ENCODE results near the gene CERKL.

The CERKL gene

GRCh38 chr2:181542170-181542569 lies 114.7 kb downstream of the CERKL start:
- no peaks in the 10 kb centered on the region for H3K36me3 ChIP-seq (ENCODE audit: control insufficient read depth in 2 of 2, insufficient read depth in 2 of 2, low read length in 2 of 2)
- H3K9me3 ChIP-seq (ENCODE audit: control insufficient read depth in 2 of 2, low read length in 2 of 2), result no peaks in the 10 kb centered on the region
- no peak overlapping the region for H3K27ac ChIP-seq (ENCODE audit: low read length)
- H3K4me1 ChIP-seq (ENCODE audit: control insufficient read depth, insufficient read depth, low read length), result no peaks in the 10 kb centered on the region
- H3K9ac ChIP-seq (ENCODE audit: low read length in 2 of 2), result no peak overlapping the region
- no peak overlapping the region for H3K4me3 ChIP-seq (ENCODE audit: low read length in 2 of 2)
- no peaks in the 10 kb centered on the region for H3K27me3 ChIP-seq (ENCODE audit: control insufficient read depth in 1 of 2, insufficient read depth in 2 of 2, low read length in 2 of 2)

- H3K36me3 ChIP-seq (ENCODE audit: control insufficient read depth in 2 of 2, insufficient read depth in 2 of 2, low read length in 2 of 2), result no peaks in the 10 kb centered on the region
- H3K9ac ChIP-seq (ENCODE audit: low read length in 2 of 2), result no peak overlapping the region
- H3K9me3 ChIP-seq (ENCODE audit: control insufficient read depth in 2 of 2, low read length in 2 of 2), result no peaks in the 10 kb centered on the region
- H3K4me3 ChIP-seq (ENCODE audit: low read length in 2 of 2), result no peak overlapping the region
- no peaks in the 10 kb centered on the region for H3K27me3 ChIP-seq (ENCODE audit: control insufficient read depth in 1 of 2, insufficient read depth in 2 of 2, low read length in 2 of 2)
- no peaks in the 10 kb centered on the region for H3K4me1 ChIP-seq (ENCODE audit: control insufficient read depth, insufficient read depth, low read length)
- no peak overlapping the region for H3K27ac ChIP-seq (ENCODE audit: low read length)
Observed at GRCh38 chr2:181540421-181540820, 116.5 kb downstream of the CERKL start.

- Histone ChIP-seq H3K4me3 (ENCODE audit: low read length in 2 of 2) (no peak overlapping the region), H3K27ac (ENCODE audit: low read length) (no peak overlapping the region), H3K36me3 (ENCODE audit: control insufficient read depth in 2 of 2, insufficient read depth in 2 of 2, low read length in 2 of 2) (no peaks in the 10 kb centered on the region), H3K9me3 (ENCODE audit: control insufficient read depth in 2 of 2, low read length in 2 of 2) (no peaks in the 10 kb centered on the region), H3K4me1 (ENCODE audit: control insufficient read depth, insufficient read depth, low read length) (no peaks in the 10 kb centered on the region), H3K27me3 (ENCODE audit: control insufficient read depth in 1 of 2, insufficient read depth in 2 of 2, low read length in 2 of 2) (no peaks in the 10 kb centered on the region), H3K9ac (ENCODE audit: low read length in 2 of 2) (no peak overlapping the region)
Observed at GRCh38 chr2:181536730-181537129, 120.2 kb downstream of the CERKL start.

- Histone ChIP-seq H3K27me3 (ENCODE audit: control insufficient read depth in 1 of 2, insufficient read depth in 2 of 2, low read length in 2 of 2) (no peaks in the 10 kb centered on the region), H3K9me3 (ENCODE audit: control insufficient read depth in 2 of 2, low read length in 2 of 2) (no peaks in the 10 kb centered on the region), H3K36me3 (ENCODE audit: control insufficient read depth in 2 of 2, insufficient read depth in 2 of 2, low read length in 2 of 2) (no peaks in the 10 kb centered on the region), H3K9ac (ENCODE audit: low read length in 2 of 2) (no peak overlapping the region), H3K4me3 (ENCODE audit: low read length in 2 of 2) (no peak overlapping the region), H3K4me1 (ENCODE audit: control insufficient read depth, insufficient read depth, low read length) (no peaks in the 10 kb centered on the region), H3K27ac (ENCODE audit: low read length) (no peak overlapping the region)
Observed at GRCh38 chr2:181528441-181528840, 128.5 kb downstream of the CERKL start.

GRCh38 chr2:181527058-181527457 lies 129.8 kb downstream of the CERKL start:
- Histone ChIP-seq H3K9ac (ENCODE audit: low read length in 2 of 2) (no peak overlapping the region), H3K4me3 (ENCODE audit: low read length in 2 of 2) (no peak overlapping the region), H3K36me3 (ENCODE audit: control insufficient read depth in 2 of 2, insufficient read depth in 2 of 2, low read length in 2 of 2) (no peaks in the 10 kb centered on the region), H3K27ac (ENCODE audit: low read length) (no peak overlapping the region), H3K27me3 (ENCODE audit: control insufficient read depth in 1 of 2, insufficient read depth in 2 of 2, low read length in 2 of 2) (no peaks in the 10 kb centered on the region), H3K4me1 (ENCODE audit: control insufficient read depth, insufficient read depth, low read length) (no peaks in the 10 kb centered on the region), H3K9me3 (ENCODE audit: control insufficient read depth in 2 of 2, low read length in 2 of 2) (no peaks in the 10 kb centered on the region)

- H3K27ac ChIP-seq (ENCODE audit: low read length), result no peak overlapping the region
- no peak overlapping the region for H3K9ac ChIP-seq (ENCODE audit: low read length in 2 of 2)
- no peaks in the 10 kb centered on the region for H3K27me3 ChIP-seq (ENCODE audit: control insufficient read depth in 1 of 2, insufficient read depth in 2 of 2, low read length in 2 of 2)
- H3K4me3 ChIP-seq (ENCODE audit: low read length in 2 of 2), result no peak overlapping the region
- H3K9me3 ChIP-seq (ENCODE audit: control insufficient read depth in 2 of 2, low read length in 2 of 2), result no peaks in the 10 kb centered on the region
- no peaks in the 10 kb centered on the region for H3K4me1 ChIP-seq (ENCODE audit: control insufficient read depth, insufficient read depth, low read length)
- H3K36me3 ChIP-seq (ENCODE audit: control insufficient read depth in 2 of 2, insufficient read depth in 2 of 2, low read length in 2 of 2), result no peaks in the 10 kb centered on the region
Observed at GRCh38 chr2:181526014-181526413, 130.9 kb downstream of the CERKL start.

GRCh38 chr2:181523756-181524155 lies 133.1 kb downstream of the CERKL start:
- no peaks in the 10 kb centered on the region for H3K9me3 ChIP-seq (ENCODE audit: control insufficient read depth in 2 of 2, low read length in 2 of 2)
- no peak overlapping the region for H3K4me3 ChIP-seq (ENCODE audit: low read length in 2 of 2)
- H3K27me3 ChIP-seq (ENCODE audit: control insufficient read depth in 1 of 2, insufficient read depth in 2 of 2, low read length in 2 of 2), result no peaks in the 10 kb centered on the region
- H3K36me3 ChIP-seq (ENCODE audit: control insufficient read depth in 2 of 2, insufficient read depth in 2 of 2, low read length in 2 of 2), result no peaks in the 10 kb centered on the region
- H3K4me1 ChIP-seq (ENCODE audit: control insufficient read depth, insufficient read depth, low read length), result no peaks in the 10 kb centered on the region
- H3K9ac ChIP-seq (ENCODE audit: low read length in 2 of 2), result no peak overlapping the region
- H3K27ac ChIP-seq (ENCODE audit: low read length), result no peak overlapping the region

- H3K4me1 ChIP-seq (ENCODE audit: control insufficient read depth, insufficient read depth, low read length), result no peaks in the 10 kb centered on the region
- no peak overlapping the region for H3K4me3 ChIP-seq (ENCODE audit: low read length in 2 of 2)
- no peak overlapping the region for H3K9ac ChIP-seq (ENCODE audit: low read length in 2 of 2)
- no peak overlapping the region for H3K27ac ChIP-seq (ENCODE audit: low read length)
- no peaks in the 10 kb centered on the region for H3K36me3 ChIP-seq (ENCODE audit: control insufficient read depth in 2 of 2, insufficient read depth in 2 of 2, low read length in 2 of 2)
- H3K27me3 ChIP-seq (ENCODE audit: control insufficient read depth in 1 of 2, insufficient read depth in 2 of 2, low read length in 2 of 2), result no peaks in the 10 kb centered on the region
- no peaks in the 10 kb centered on the region for H3K9me3 ChIP-seq (ENCODE audit: control insufficient read depth in 2 of 2, low read length in 2 of 2)
Observed at GRCh38 chr2:181520253-181520652, 136.7 kb downstream of the CERKL start.

GRCh38 chr2:181517685-181518301 lies 139.1 kb downstream of the CERKL start:
- Histone ChIP-seq H3K36me3 (ENCODE audit: control insufficient read depth in 2 of 2, insufficient read depth in 2 of 2, low read length in 2 of 2) (no peaks in the 10 kb centered on the region), H3K27ac (ENCODE audit: low read length) (no peak overlapping the region), H3K27me3 (ENCODE audit: control insufficient read depth in 1 of 2, insufficient read depth in 2 of 2, low read length in 2 of 2) (no peaks in the 10 kb centered on the region), H3K4me3 (ENCODE audit: low read length in 2 of 2) (no peak overlapping the region), H3K9me3 (ENCODE audit: control insufficient read depth in 2 of 2, low read length in 2 of 2) (no peaks in the 10 kb centered on the region), H3K4me1 (ENCODE audit: control insufficient read depth, insufficient read depth, low read length) (no peaks in the 10 kb centered on the region), H3K9ac (ENCODE audit: low read length in 2 of 2) (no peak overlapping the region)

GRCh38 chr2:181516992-181517391 lies 139.9 kb downstream of the CERKL start:
- Histone ChIP-seq H3K4me1 (ENCODE audit: control insufficient read depth, insufficient read depth, low read length) (no peaks in the 10 kb centered on the region), H3K4me3 (ENCODE audit: low read length in 2 of 2) (no peak overlapping the region), H3K36me3 (ENCODE audit: control insufficient read depth in 2 of 2, insufficient read depth in 2 of 2, low read length in 2 of 2) (no peaks in the 10 kb centered on the region), H3K9me3 (ENCODE audit: control insufficient read depth in 2 of 2, low read length in 2 of 2) (no peaks in the 10 kb centered on the region), H3K27me3 (ENCODE audit: control insufficient read depth in 1 of 2, insufficient read depth in 2 of 2, low read length in 2 of 2) (no peaks in the 10 kb centered on the region), H3K27ac (ENCODE audit: low read length) (no peak overlapping the region), H3K9ac (ENCODE audit: low read length in 2 of 2) (no peak overlapping the region)

- H3K27me3 ChIP-seq (ENCODE audit: control insufficient read depth in 1 of 2, insufficient read depth in 2 of 2, low read length in 2 of 2), result no peaks in the 10 kb centered on the region
- no peaks in the 10 kb centered on the region for H3K36me3 ChIP-seq (ENCODE audit: control insufficient read depth in 2 of 2, insufficient read depth in 2 of 2, low read length in 2 of 2)
- no peaks in the 10 kb centered on the region for H3K9me3 ChIP-seq (ENCODE audit: control insufficient read depth in 2 of 2, low read length in 2 of 2)
- H3K9ac ChIP-seq (ENCODE audit: low read length in 2 of 2), result no peak overlapping the region
- H3K4me1 ChIP-seq (ENCODE audit: control insufficient read depth, insufficient read depth, low read length), result no peaks in the 10 kb centered on the region
- H3K4me3 ChIP-seq (ENCODE audit: low read length in 2 of 2), result no peak overlapping the region
- no peak overlapping the region for H3K27ac ChIP-seq (ENCODE audit: low read length)
Observed at GRCh38 chr2:181515719-181516118, 141.2 kb downstream of the CERKL start.
